DOHH2 (cell line): ENCODE data around the gene SEC31A.

Experiments used
- H3F3A ChIP-seq: fragments of 200-600 bp; sonication (generic), shearing (Covaris generic); 2 replicates; pipeline ENCODE4 v1.6.0; 2016; ENCODE audit warnings: antibody characterized with exemption, mild to moderate bottlenecking; ENCODE audit not compliant: control insufficient read depth, insufficient read depth
- H3K27ac ChIP-seq: fragments of 200-600 bp; sonication (generic); 2 replicates; pipeline ENCODE4 v1.5.1; 2014; ENCODE audit warnings: low read depth, mild to moderate bottlenecking, low read length, moderate library complexity
- H3K27me3 ChIP-seq: fragments of 200-600 bp; sonication (generic); 2 replicates; pipeline ENCODE4 v1.6.1; 2014; ENCODE audit warnings: mild to moderate bottlenecking, low read length, mixed read lengths; ENCODE audit not compliant: control insufficient read depth
- H3K36me3 ChIP-seq: fragments of 200-600 bp; sonication (generic); 2 replicates; pipeline ENCODE4 v1.6.1; 2014; ENCODE audit warnings: mild to moderate bottlenecking, low read length, moderate library complexity, mixed read lengths; ENCODE audit not compliant: control insufficient read depth
- H3K4me1 ChIP-seq: fragments of 200-600 bp; sonication (generic); 2 replicates; pipeline ENCODE4 v1.6.1; 2014; ENCODE audit warnings: mild to moderate bottlenecking, low read length, mixed read lengths; ENCODE audit not compliant: control insufficient read depth
- H3K4me2 ChIP-seq: fragments of 200-600 bp; sonication (generic); 2 replicates; pipeline ENCODE4 v1.6.0; 2014; ENCODE audit warnings: mild to moderate bottlenecking, low read length, moderate library complexity
- H3K4me3 ChIP-seq: fragments of 200-600 bp; sonication (generic); 2 replicates; pipeline ENCODE4 v1.5.1; 2014; ENCODE audit warnings: mild to moderate bottlenecking, low read length, mixed read lengths
- H3K79me2 ChIP-seq: fragments of 200-600 bp; sonication (generic); 2 replicates; pipeline ENCODE4 v1.6.1; 2014; ENCODE audit warnings: mild to moderate bottlenecking, low read length, mixed read lengths; ENCODE audit not compliant: control insufficient read depth
- H3K9me2 ChIP-seq: fragments of 200-600 bp; sonication (generic); replicated peaks from 2 replicates; pipeline ENCODE4 v1.6.1; 2014; ENCODE audit warnings: mild to moderate bottlenecking, low read length, mixed read lengths; ENCODE audit not compliant: control insufficient read depth
- H3K9me3 ChIP-seq: fragments of 200-600 bp; sonication (generic); 2 replicates; pipeline ENCODE4 v1.6.1; 2014; ENCODE audit warnings: antibody characterized with exemption, low read length, mixed read lengths; ENCODE audit not compliant: control insufficient read depth, insufficient read depth
- H4K20me1 ChIP-seq: fragments of 200-600 bp; sonication (generic); 2 replicates; pipeline ENCODE4 v1.6.0; 2014; ENCODE audit warnings: low read depth, mild to moderate bottlenecking, antibody characterized with exemption, low read length, moderate library complexity; ENCODE audit not compliant: control insufficient read depth, insufficient read depth
- CTCF ChIP-seq: fragments of 200-600 bp; sonication (generic); IDR thresholded peaks from one replicate; pipeline ENCODE4 v1.5.1; 2014; ENCODE audit warnings: antibody characterized with exemption, mild to moderate bottlenecking, low read depth, low read length; ENCODE audit not compliant: poor library complexity, severe bottlenecking
- EZH2phosphoT487 ChIP-seq: fragments of 200-600 bp; sonication (generic); IDR thresholded peaks from 2 replicates; pipeline ENCODE4 v1.6.1; 2017; ENCODE audit warnings: borderline replicate concordance, mild to moderate bottlenecking, antibody characterized with exemption, low read length, moderate library complexity, mixed read lengths

SEC31A gene

DNA sequence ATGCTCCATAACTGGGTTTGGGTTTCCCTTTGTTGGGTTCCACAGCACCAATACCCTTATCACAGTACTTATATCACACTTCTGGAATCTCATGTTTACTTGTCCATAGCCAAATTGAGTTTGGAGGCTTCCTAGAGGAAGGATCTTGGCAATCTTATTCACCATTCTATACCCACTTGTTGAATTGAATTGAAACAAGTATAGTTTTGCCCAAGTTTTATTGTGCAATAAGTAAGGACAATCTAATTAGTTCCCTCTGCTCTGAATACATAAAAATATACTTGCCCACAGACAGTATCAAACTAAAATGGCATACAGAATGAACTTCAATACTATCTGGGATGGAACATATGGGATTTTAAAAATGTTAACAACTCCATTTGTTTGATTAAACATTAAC, 40.3 kb downstream of the SEC31A start:
- Histone ChIP-seq H3K79me2 (no peaks in the 10 kb centered on the region), H4K20me1 (no peaks in the 10 kb centered on the region), H3K36me3 (peaks cover 76% of the 10 kb centered on the region), H3K4me1 (peaks cover 5% of the 10 kb centered on the region; the same call in 1 of the 2 replicates), H3K27ac (no peak overlapping the region), H3F3A (peaks cover 7% of the 10 kb centered on the region; the same call in 1 of the 2 replicates), H3K9me3 (no peaks in the 10 kb centered on the region), H3K4me2 (no peak overlapping the region), H3K4me3 (no peak overlapping the region), H3K9me2 (no peaks in the 10 kb centered on the region), H3K27me3 (no peaks in the 10 kb centered on the region)
- TF ChIP-seq EZH2phosphoT487 (no peak), CTCF (no peak)

- Histone ChIP-seq H3K9me2 (no peaks in the 10 kb centered on the region), H3K36me3 (peaks cover 79% of the 10 kb centered on the region), H3K27me3 (no peaks in the 10 kb centered on the region), H3K27ac (no peak overlapping the region), H3K4me3 (no peak overlapping the region), H3F3A (peaks cover 9% of the 10 kb centered on the region; the same call in 1 of the 2 replicates), H3K9me3 (no peaks in the 10 kb centered on the region), H3K4me1 (no peaks in the 10 kb centered on the region), H4K20me1 (no peaks in the 10 kb centered on the region), H3K4me2 (no peak overlapping the region), H3K79me2 (no peaks in the 10 kb centered on the region)
- TF ChIP-seq EZH2phosphoT487 (no peak), CTCF (no peak)
Observed at GRCh38 chr4:82848706-82849105, 42.2 kb downstream of the SEC31A start.

GRCh38 chr4:82842593-82842992, 48.4 kb downstream of the SEC31A start:
- Histone ChIP-seq H3K4me3 (no peak overlapping the region), H3K9me2 (no peaks in the 10 kb centered on the region), H3K27ac (no peak overlapping the region), H4K20me1 (no peaks in the 10 kb centered on the region), H3K36me3 (peaks cover 60% of the 10 kb centered on the region), H3K27me3 (no peaks in the 10 kb centered on the region), H3K4me1 (no peaks in the 10 kb centered on the region), H3K4me2 (no peak overlapping the region), H3K9me3 (no peaks in the 10 kb centered on the region), H3F3A (peaks cover 5% of the 10 kb centered on the region), H3K79me2 (no peaks in the 10 kb centered on the region)
- TF ChIP-seq CTCF (peak; percentile 20), EZH2phosphoT487 (no peak)
